Measurements from ENCODE around the gene FGF8. TPM values are rescaled to one million over a fixed set of nuclear protein-coding genes. Genes with fewer than 3 reads are reported as not detected.

Gene FGF8
- polyA plus RNA-seq, 2 donors: not detected

Other genes starting within 250 kb of the FGF8 start
- gene POLL, start 187.9 kb downstream of the FGF8 start, polyA plus RNA-seq: 10 to 100 TPM; 13.5 to 24.0 TPM
- 10 to 100 TPM; 17.3 to 28.3 TPM for gene DPCD, start 187.8 kb downstream of the FGF8 start, polyA plus RNA-seq
- gene FBXW4, start 80.9 kb downstream of the FGF8 start, polyA plus RNA-seq: 10 to 100 TPM; 27.0 to 31.1 TPM
- gene NPM3, start 7.3 kb upstream of the FGF8 start, polyA plus RNA-seq: 10 to 100 TPM; 13.3 to 39.2 TPM
- gene OGA, start 42.3 kb upstream of the FGF8 start, polyA plus RNA-seq: 10 to 100 TPM; 40.0 to 47.1 TPM
- gene KCNIP2, start 67.7 kb upstream of the FGF8 start, polyA plus RNA-seq: 1 to 10 TPM in 1 of 2 donors, under 1 TPM in 1; 0.67 to 1.6 TPM